MM.1S (cell line): ENCODE data around the gene PRKG1.

Experiments used
- DNase-seq: peaks from one replicate; pipeline ENCODE4 v3.0.0-alpha.2; 2015
- H2AFZ ChIP-seq: fragments of 300-600 bp; sonication (generic); 2 replicates; pipeline ENCODE4 v1.6.0; 2016; ENCODE audit warnings: antibody characterized with exemption, low read length
- H3F3A ChIP-seq: fragments of 300-600 bp; sonication (generic); 2 replicates; pipeline ENCODE4 v1.6.1; 2016; ENCODE audit warnings: mild to moderate bottlenecking, antibody characterized with exemption, low read length, moderate library complexity, mixed read lengths; ENCODE audit not compliant: insufficient read depth
- H3K27ac ChIP-seq: fragments of 300-600 bp; sonication (generic); 2 replicates; pipeline ENCODE4 v1.5.1; 2016; ENCODE audit warnings: mild to moderate bottlenecking, low read length
- H3K27me3 ChIP-seq: fragments of 300-600 bp; sonication (generic); replicated peaks from 2 replicates; pipeline ENCODE4 v1.6.0; 2016; ENCODE audit warnings: low read length; ENCODE audit not compliant: insufficient read depth
- H3K36me3 ChIP-seq: fragments of 300-600 bp; sonication (generic); replicated peaks from 2 replicates; pipeline ENCODE4 v1.6.1; 2016; ENCODE audit warnings: mild to moderate bottlenecking, low read length, mixed read lengths; ENCODE audit not compliant: insufficient read depth
- H3K4me1 ChIP-seq: fragments of 300-600 bp; sonication (generic); 2 replicates; pipeline ENCODE4 v1.6.1; 2016; ENCODE audit warnings: low read length, mixed read lengths
- H3K4me2 ChIP-seq: fragments of 300-600 bp; sonication (generic); 2 replicates; pipeline ENCODE4 v1.6.0; 2016; ENCODE audit warnings: low read depth, low read length
- H3K4me3 ChIP-seq: fragments of 300-600 bp; sonication (generic); 2 replicates; pipeline ENCODE4 v1.5.1; 2016; ENCODE audit warnings: low read length, mixed read lengths
- H3K79me2 ChIP-seq: fragments of 300-600 bp; sonication (generic); 2 replicates; pipeline ENCODE4 v1.6.1; 2016; ENCODE audit warnings: mixed run types, low read length, mixed read lengths
- H3K9ac ChIP-seq: fragments of 300-600 bp; sonication (generic); 2 replicates; pipeline ENCODE4 v1.6.1; 2016; ENCODE audit warnings: low read length, mixed read lengths
- H3K9me2 ChIP-seq: fragments of 300-600 bp; sonication (generic); replicated peaks from 2 replicates; pipeline ENCODE4 v1.6.1; 2016; ENCODE audit warnings: mild to moderate bottlenecking, low read length, mixed read lengths; ENCODE audit not compliant: insufficient read depth
- H3K9me3 ChIP-seq: fragments of 300-600 bp; sonication (generic); replicated peaks from 2 replicates; pipeline ENCODE4 v1.6.1; 2016; ENCODE audit warnings: mild to moderate bottlenecking, low read length, mixed read lengths; ENCODE audit not compliant: insufficient read depth
- H4K20me1 ChIP-seq: fragments of 300-600 bp; sonication (generic); 2 replicates; pipeline ENCODE4 v1.6.1; 2016; ENCODE audit warnings: mild to moderate bottlenecking, low read length, moderate library complexity, mixed read lengths; ENCODE audit not compliant: insufficient read depth
- EZH2 ChIP-seq: fragments of 300-600 bp; sonication (generic); optimal IDR thresholded peaks from 2 replicates; pipeline ENCODE3; 2017; ENCODE audit warnings: low read depth, mild to moderate bottlenecking, antibody characterized with exemption, low read length, mixed read lengths
- EZH2phosphoT487 ChIP-seq: fragments of 300-600 bp; sonication (generic); IDR thresholded peaks from 2 replicates; pipeline ENCODE4 v1.6.1; 2018; ENCODE audit warnings: antibody characterized with exemption, low read length
- TF ChIP-seq, protein P1 (sequence below): fragments of 300-600 bp; sonication (generic); IDR thresholded peaks from 2 replicates; pipeline ENCODE4 v1.5.1; 2016; ENCODE audit warnings: antibody characterized with exemption, low read length, mixed read lengths

Gene PRKG1

DNA sequence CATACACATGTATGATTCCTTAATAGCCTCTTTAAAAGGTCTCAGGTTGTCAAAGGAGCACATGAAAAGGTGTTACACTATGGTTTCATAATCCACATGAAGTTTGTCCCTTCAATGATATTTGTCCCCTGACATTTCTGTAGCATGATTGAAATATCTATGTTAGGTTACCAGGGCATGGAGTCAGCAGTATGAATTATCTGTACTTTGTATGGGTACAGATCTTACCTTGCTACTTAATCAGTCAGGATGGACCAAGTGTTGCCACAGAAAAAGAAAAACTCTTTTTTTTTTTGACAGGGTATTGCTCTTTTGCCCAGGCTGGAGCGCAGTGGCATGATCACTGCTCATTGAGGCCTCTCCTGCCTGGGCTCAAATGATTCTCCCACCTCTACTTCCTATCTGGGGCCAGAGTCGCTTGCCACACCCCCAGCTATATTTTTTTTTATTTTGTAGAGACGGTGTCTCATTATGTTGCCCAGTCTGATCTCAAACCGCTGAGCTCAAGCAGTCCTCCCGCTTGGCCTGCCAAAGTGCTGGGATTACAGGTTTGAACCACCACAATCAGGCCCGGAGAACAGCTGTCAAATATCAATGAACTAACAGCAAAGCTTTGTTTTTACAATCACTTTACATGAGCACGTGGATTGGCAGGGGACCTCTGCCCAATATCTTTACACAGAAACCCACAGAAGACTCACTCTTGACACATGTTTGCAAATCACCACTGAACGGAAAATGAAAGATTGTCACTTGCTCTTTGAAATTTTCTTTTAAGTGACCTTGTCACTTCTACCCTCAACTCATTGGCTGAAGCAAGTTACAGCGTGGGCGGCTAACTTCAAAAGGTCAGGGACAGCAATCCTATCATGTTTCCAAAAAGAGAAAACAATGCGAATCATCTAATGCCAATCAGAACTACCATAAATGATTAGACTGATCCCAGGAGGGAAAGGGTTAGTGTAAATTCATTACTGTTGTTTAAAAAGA is 140.2 kb downstream of the PRKG1 start:
- Histone ChIP-seq H3K27me3 (no peaks in the 10 kb centered on the region), H2AFZ (no peak overlapping the region), H3K36me3 (no peaks in the 10 kb centered on the region), H3F3A (no peaks in the 10 kb centered on the region), H3K9me3 (no peaks in the 10 kb centered on the region), H4K20me1 (no peaks in the 10 kb centered on the region), H3K4me2 (no peak overlapping the region), H3K9me2 (no peaks in the 10 kb centered on the region), H3K4me3 (no peak overlapping the region), H3K27ac (no peak overlapping the region), H3K79me2 (no peaks in the 10 kb centered on the region), H3K4me1 (no peaks in the 10 kb centered on the region), H3K9ac (no peak overlapping the region)
- TF ChIP-seq, protein P1, sequence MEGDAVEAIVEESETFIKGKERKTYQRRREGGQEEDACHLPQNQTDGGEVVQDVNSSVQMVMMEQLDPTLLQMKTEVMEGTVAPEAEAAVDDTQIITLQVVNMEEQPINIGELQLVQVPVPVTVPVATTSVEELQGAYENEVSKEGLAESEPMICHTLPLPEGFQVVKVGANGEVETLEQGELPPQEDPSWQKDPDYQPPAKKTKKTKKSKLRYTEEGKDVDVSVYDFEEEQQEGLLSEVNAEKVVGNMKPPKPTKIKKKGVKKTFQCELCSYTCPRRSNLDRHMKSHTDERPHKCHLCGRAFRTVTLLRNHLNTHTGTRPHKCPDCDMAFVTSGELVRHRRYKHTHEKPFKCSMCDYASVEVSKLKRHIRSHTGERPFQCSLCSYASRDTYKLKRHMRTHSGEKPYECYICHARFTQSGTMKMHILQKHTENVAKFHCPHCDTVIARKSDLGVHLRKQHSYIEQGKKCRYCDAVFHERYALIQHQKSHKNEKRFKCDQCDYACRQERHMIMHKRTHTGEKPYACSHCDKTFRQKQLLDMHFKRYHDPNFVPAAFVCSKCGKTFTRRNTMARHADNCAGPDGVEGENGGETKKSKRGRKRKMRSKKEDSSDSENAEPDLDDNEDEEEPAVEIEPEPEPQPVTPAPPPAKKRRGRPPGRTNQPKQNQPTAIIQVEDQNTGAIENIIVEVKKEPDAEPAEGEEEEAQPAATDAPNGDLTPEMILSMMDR, result no peak
- TF ChIP-seq EZH2 (no peak), EZH2phosphoT487 (no peak)
- no peak for DNase-seq

DNA sequence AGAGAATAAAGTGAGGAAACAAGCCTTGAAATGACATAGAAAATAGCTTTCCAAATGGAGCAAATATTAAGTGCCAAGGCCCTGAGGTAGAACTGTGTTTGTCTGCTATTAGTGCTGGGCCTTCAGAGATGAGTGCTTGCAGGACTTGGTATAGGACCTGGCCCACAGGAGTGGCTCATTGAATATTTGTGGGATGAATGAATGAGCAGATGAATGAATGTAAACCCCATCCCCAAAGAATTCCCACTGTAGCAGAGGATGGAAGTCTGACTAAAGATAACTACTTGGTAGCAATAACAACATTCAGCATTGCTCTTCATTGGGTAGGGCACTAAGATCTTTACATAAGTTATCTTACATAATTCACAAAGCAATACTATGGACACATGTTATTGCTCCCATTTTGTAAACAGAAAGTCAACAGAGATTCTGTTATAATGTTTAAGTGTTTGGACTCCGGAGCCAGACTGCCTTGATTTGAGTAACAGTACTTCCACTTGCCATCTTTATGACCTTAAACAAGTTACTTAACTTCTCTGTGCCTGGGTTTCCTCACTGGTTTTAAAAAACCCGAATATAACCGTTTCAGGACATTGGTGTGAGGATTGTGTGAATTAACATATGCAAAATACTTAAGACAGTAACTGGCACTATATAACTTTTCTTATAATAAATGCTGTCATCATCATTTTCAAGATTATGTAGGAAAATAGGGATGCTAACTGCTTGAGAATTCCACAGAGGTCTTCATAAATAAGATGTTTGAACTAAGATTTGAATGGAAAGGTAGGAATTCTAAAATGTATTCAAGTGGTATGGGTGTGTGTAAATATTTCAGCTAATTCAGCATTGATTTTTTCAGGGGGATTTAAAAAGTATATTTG is 141.9 kb downstream of the PRKG1 start:
- no peak overlapping the region for H3K4me3 ChIP-seq
- H3K9ac ChIP-seq, result no peak overlapping the region
- TF ChIP-seq EZH2 (no peak), EZH2phosphoT487 (no peak)
- TF ChIP-seq, protein P1, result no peak
- H3K4me1 ChIP-seq, result no peaks in the 10 kb centered on the region
- no peak for DNase-seq
- H3K27me3 ChIP-seq, result no peaks in the 10 kb centered on the region
- no peak overlapping the region for H2AFZ ChIP-seq
- H3K27ac ChIP-seq, result no peak overlapping the region
- no peaks in the 10 kb centered on the region for H3K9me2 ChIP-seq
- no peak overlapping the region for H3K4me2 ChIP-seq
- no peaks in the 10 kb centered on the region for H3K79me2 ChIP-seq
- no peaks in the 10 kb centered on the region for H3K9me3 ChIP-seq
- no peaks in the 10 kb centered on the region for H3K36me3 ChIP-seq
- H3F3A ChIP-seq, result no peaks in the 10 kb centered on the region
- H4K20me1 ChIP-seq, result no peaks in the 10 kb centered on the region

DNA sequence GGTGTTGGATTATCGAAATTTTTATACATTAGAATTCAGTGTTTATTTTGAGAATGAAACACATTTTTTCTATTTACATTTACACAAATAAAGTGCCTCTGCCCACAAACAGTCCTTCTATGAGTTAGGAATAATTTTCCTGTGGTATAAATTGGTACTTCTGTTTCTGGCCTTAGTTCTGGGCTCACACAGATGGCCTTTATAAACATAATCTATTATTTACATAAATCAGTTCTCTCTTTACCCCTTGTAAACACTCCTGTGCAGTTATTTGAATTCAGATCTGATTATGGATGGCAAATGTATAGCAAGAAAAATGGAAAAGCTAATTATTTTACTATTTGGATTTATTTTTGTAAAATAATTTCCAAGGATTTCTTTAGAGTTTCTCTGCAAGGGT is 143.2 kb downstream of the PRKG1 start:
- H4K20me1 ChIP-seq, result no peaks in the 10 kb centered on the region
- TF ChIP-seq EZH2, result no peak
- TF ChIP-seq, protein P1, result no peak
- no peak for TF ChIP-seq EZH2phosphoT487
- no peaks in the 10 kb centered on the region for H3K79me2 ChIP-seq
- no peak overlapping the region for H3K4me2 ChIP-seq
- H3K9ac ChIP-seq, result no peak overlapping the region
- no peaks in the 10 kb centered on the region for H3K9me2 ChIP-seq
- no peaks in the 10 kb centered on the region for H3K4me1 ChIP-seq
- H3K9me3 ChIP-seq, result no peaks in the 10 kb centered on the region
- no peaks in the 10 kb centered on the region for H3K36me3 ChIP-seq
- no peak for DNase-seq
- H2AFZ ChIP-seq, result no peak overlapping the region
- H3K4me3 ChIP-seq, result no peak overlapping the region
- no peaks in the 10 kb centered on the region for H3K27me3 ChIP-seq
- H3F3A ChIP-seq, result no peaks in the 10 kb centered on the region
- H3K27ac ChIP-seq, result no peak overlapping the region
